Right lung (tissue), 5 donors: ENCODE results near the gene PTPRU. TPM values are rescaled to one million over a fixed set of nuclear protein-coding genes. Genes with fewer than 3 reads are reported as not detected.

Experiments used
- DNase-seq, 2 donors: peaks; one replicate each; pipeline ENCODE4 v3.0.0-alpha.2; 2013
- polyA plus RNA-seq, 5 donors: library from polyadenylated mRNA; unstranded; fragments of 120-200 nt; gene quantifications; one replicate each; pipeline versions ENCODE4 v1.2.1 to v1.2.3, GENCODE V29; 2013; ENCODE audit warnings: inconsistent platforms in 1 of 5, low replicate concordance in 1 of 5; ENCODE audit not compliant: insufficient read length in 5 of 5, insufficient read depth in 1 of 5

Gene PTPRU
- polyA plus RNA-seq, 5 donors, result 12.9 to 17.1 (median 16.6) TPM

GRCh38 chr1:29331309-29331708 lies 95.0 kb downstream of the PTPRU start:
- no peak for DNase-seq

GRCh38 chr1:29331729-29332128 lies 95.4 kb downstream of the PTPRU start:
- DNase-seq, result no peak

- no peak for DNase-seq
Observed at GRCh38 chr1:29332204-29332603, 95.9 kb downstream of the PTPRU start.

GRCh38 chr1:29333008-29333407 lies 96.7 kb downstream of the PTPRU start:
- DNase-seq, result no peak

- no peak for DNase-seq
Observed at GRCh38 chr1:29335573-29335972, 99.3 kb downstream of the PTPRU start.

- no peak for DNase-seq
Observed at GRCh38 chr1:29338908-29339575, 102.7 kb downstream of the PTPRU start.

- DNase-seq, result no peak
Observed at GRCh38 chr1:29341936-29342335, 105.6 kb downstream of the PTPRU start.

- DNase-seq, result no peak
Observed at GRCh38 chr1:29342351-29342750, 106.0 kb downstream of the PTPRU start.

- no peak for DNase-seq
Observed at GRCh38 chr1:29342983-29343382, 106.7 kb downstream of the PTPRU start.

GRCh38 chr1:29343476-29343875 lies 107.2 kb downstream of the PTPRU start:
- DNase-seq, result no peak

GRCh38 chr1:29343908-29344307 lies 107.6 kb downstream of the PTPRU start:
- no peak for DNase-seq

- DNase-seq, result no peak
Observed at GRCh38 chr1:29344336-29344735, 108.0 kb downstream of the PTPRU start.

GRCh38 chr1:29346576-29346975 lies 110.3 kb downstream of the PTPRU start:
- DNase-seq, result no peak

- no peak for DNase-seq
Observed at GRCh38 chr1:29349871-29350491, 113.7 kb downstream of the PTPRU start.

GRCh38 chr1:29352719-29353420 lies 116.5 kb downstream of the PTPRU start:
- no peak for DNase-seq

- DNase-seq, result no peak
Observed at GRCh38 chr1:29354511-29355098, 118.3 kb downstream of the PTPRU start.

- DNase-seq, result no peak
Observed at GRCh38 chr1:29355375-29355774, 119.1 kb downstream of the PTPRU start.

- no peak for DNase-seq
Observed at GRCh38 chr1:29356663-29357062, 120.3 kb downstream of the PTPRU start.

- DNase-seq, result no peak
Observed at GRCh38 chr1:29357452-29357851, 121.1 kb downstream of the PTPRU start.

- DNase-seq, result no peak
Observed at GRCh38 chr1:29358183-29358582, 121.9 kb downstream of the PTPRU start.

GRCh38 chr1:29360768-29361167 lies 124.4 kb downstream of the PTPRU start:
- no peak for DNase-seq

GRCh38 chr1:29361686-29362085 lies 125.4 kb downstream of the PTPRU start:
- DNase-seq, result no peak

GRCh38 chr1:29362116-29362515 lies 125.8 kb downstream of the PTPRU start:
- no peak for DNase-seq
